SU-DHL-6 (cell line): Measurements from ENCODE around the gene GABRB1.

Source experiments
- H2AFZ ChIP-seq: fragments of 200-600 bp; sonication (generic); 2 replicates; pipeline ENCODE4 v1.6.1; 2014; ENCODE audit warnings: low read depth, mild to moderate bottlenecking, moderate library complexity, mixed read lengths, antibody characterized with exemption, low read length; ENCODE audit not compliant: severe bottlenecking
- H3F3A ChIP-seq: fragments of 200-600 bp; shearing (Covaris generic); 2 replicates; pipeline ENCODE4 v1.6.0; 2016; ENCODE audit warnings: antibody characterized with exemption, mild to moderate bottlenecking; ENCODE audit not compliant: insufficient read depth
- H3K27ac ChIP-seq: fragments of 200-600 bp; sonication (generic); 2 replicates; pipeline ENCODE4 v1.5.1; 2016; ENCODE audit warnings: low read depth, mild to moderate bottlenecking, low read length, moderate library complexity, mixed read lengths
- H3K27me3 ChIP-seq: fragments of 200-600 bp; sonication (generic), shearing (Covaris generic); 2 replicates; pipeline ENCODE4 v1.6.0; 2014; ENCODE audit warnings: mild to moderate bottlenecking, low read length
- H3K36me3 ChIP-seq: fragments of 200-600 bp; sonication (generic); 2 replicates; pipeline ENCODE4 v1.6.1; 2014; ENCODE audit warnings: mild to moderate bottlenecking, low read length, mixed read lengths
- H3K4me2 ChIP-seq: fragments of 300-600, 200-600 bp; shearing (Covaris generic), sonication (generic); 2 replicates; pipeline ENCODE4 v1.6.0; 2014; ENCODE audit warnings: low read length, low read depth, mild to moderate bottlenecking; ENCODE audit not compliant: poor library complexity, severe bottlenecking
- H3K4me3 ChIP-seq: fragments of 200-600 bp; sonication (generic); 2 replicates; pipeline ENCODE4 v1.5.1; 2014; ENCODE audit warnings: antibody characterized with exemption, low read length, mild to moderate bottlenecking, mixed read lengths; ENCODE audit not compliant: insufficient read depth, poor library complexity, severe bottlenecking
- H3K79me2 ChIP-seq: fragments of 200-600 bp; sonication (generic); 2 replicates; pipeline ENCODE4 v1.6.1; 2014; ENCODE audit warnings: mild to moderate bottlenecking, low read length, moderate library complexity; ENCODE audit not compliant: insufficient read depth
- H3K9ac ChIP-seq: fragments of 200-600 bp; sonication (generic); 2 replicates; pipeline ENCODE4 v1.7.0; 2014; ENCODE audit warnings: mild to moderate bottlenecking, low read length
- H3K9me2 ChIP-seq: fragments of 200-600 bp; sonication (generic); replicated peaks from 2 replicates; pipeline ENCODE4 v1.6.1; 2014; ENCODE audit warnings: low read length; ENCODE audit not compliant: insufficient read depth
- H3K9me3 ChIP-seq: fragments of 200-600 bp; sonication (generic); 2 replicates; pipeline ENCODE4 v1.6.1; 2014; ENCODE audit warnings: low read length, mixed read lengths; ENCODE audit not compliant: insufficient read depth
- H4K20me1 ChIP-seq: fragments of 200-600 bp; sonication (generic); 2 replicates; pipeline ENCODE4 v1.6.1; 2014; ENCODE audit warnings: low read depth, mild to moderate bottlenecking, antibody characterized with exemption, low read length, moderate library complexity, mixed read lengths
- CTCF ChIP-seq: fragments of 200-600 bp; sonication (generic); IDR thresholded peaks from one replicate; pipeline ENCODE4 v1.5.1; 2017; ENCODE audit warnings: antibody characterized with exemption, mild to moderate bottlenecking, low read length, moderate library complexity; ENCODE audit not compliant: insufficient read depth, poor library complexity, severe bottlenecking
- EZH2phosphoT487 ChIP-seq: fragments of 200-600 bp; sonication (generic), shearing (Covaris generic); conservative IDR thresholded peaks from 2 replicates; pipeline ENCODE4 v1.6.1; 2018; ENCODE audit warnings: mild to moderate bottlenecking, antibody characterized with exemption, low read length, moderate library complexity, mixed read lengths

The GABRB1 gene

GRCh38 chr4:47101453-47101852 is 70.1 kb downstream of the GABRB1 start:
- Histone ChIP-seq H3K9me2 (no peaks in the 10 kb centered on the region), H4K20me1 (no peaks in the 10 kb centered on the region), H3K9me3 (no peaks in the 10 kb centered on the region), H3K27me3 (no peaks in the 10 kb centered on the region), H3K4me3 (no peak overlapping the region), H3K36me3 (no peaks in the 10 kb centered on the region), H3K9ac (no peak overlapping the region), H3F3A (no peaks in the 10 kb centered on the region), H3K4me2 (no peak overlapping the region), H3K79me2 (no peaks in the 10 kb centered on the region), H2AFZ (no peak overlapping the region), H3K27ac (no peak overlapping the region)
- no peak for TF ChIP-seq EZH2phosphoT487

- H3K9ac ChIP-seq = no peak overlapping the region
- H2AFZ ChIP-seq = no peak overlapping the region
- H3K27me3 ChIP-seq = no peaks in the 10 kb centered on the region
- no peaks in the 10 kb centered on the region for H3K9me2 ChIP-seq
- H3F3A ChIP-seq = no peaks in the 10 kb centered on the region
- TF ChIP-seq EZH2phosphoT487 = no peak
- TF ChIP-seq CTCF = no peak
- no peak overlapping the region for H3K4me2 ChIP-seq
- no peak overlapping the region for H3K27ac ChIP-seq
- H3K4me3 ChIP-seq = no peak overlapping the region
- H4K20me1 ChIP-seq = no peaks in the 10 kb centered on the region
- no peaks in the 10 kb centered on the region for H3K79me2 ChIP-seq
- H3K9me3 ChIP-seq = no peaks in the 10 kb centered on the region
- no peaks in the 10 kb centered on the region for H3K36me3 ChIP-seq
Observed at GRCh38 chr4:47104986-47105385, 73.6 kb downstream of the GABRB1 start.

- no peaks in the 10 kb centered on the region for H3K27me3 ChIP-seq
- no peaks in the 10 kb centered on the region for H3K9me2 ChIP-seq
- H3K9me3 ChIP-seq = no peaks in the 10 kb centered on the region
- no peaks in the 10 kb centered on the region for H4K20me1 ChIP-seq
- no peak overlapping the region for H3K9ac ChIP-seq
- no peak overlapping the region for H2AFZ ChIP-seq
- H3K4me3 ChIP-seq = no peak overlapping the region
- H3K27ac ChIP-seq = no peak overlapping the region
- H3K36me3 ChIP-seq = no peaks in the 10 kb centered on the region
- H3K79me2 ChIP-seq = no peaks in the 10 kb centered on the region
- H3K4me2 ChIP-seq = no peak overlapping the region
- H3F3A ChIP-seq = no peaks in the 10 kb centered on the region
- TF ChIP-seq CTCF = no peak
- TF ChIP-seq EZH2phosphoT487 = no peak
Observed at GRCh38 chr4:47106561-47106960, 75.2 kb downstream of the GABRB1 start.

- Histone ChIP-seq H3K4me3 (no peak overlapping the region), H3K9ac (no peak overlapping the region), H3K9me2 (no peaks in the 10 kb centered on the region), H3K9me3 (no peaks in the 10 kb centered on the region), H3K27me3 (no peaks in the 10 kb centered on the region), H3K36me3 (no peaks in the 10 kb centered on the region), H3K4me2 (no peak overlapping the region), H3K79me2 (no peaks in the 10 kb centered on the region), H2AFZ (no peak overlapping the region), H3K27ac (no peak overlapping the region), H3F3A (no peaks in the 10 kb centered on the region), H4K20me1 (no peaks in the 10 kb centered on the region)
- TF ChIP-seq CTCF (no peak), EZH2phosphoT487 (no peak)
Observed at GRCh38 chr4:47109379-47109778, 78.0 kb downstream of the GABRB1 start.
